MM.1S (cell line): Measurements from ENCODE around the gene REX1BD.

Experiments
- DNase-seq: peaks from one replicate; pipeline ENCODE4 v3.0.0-alpha.2; 2015
- H2AFZ ChIP-seq: fragments of 300-600 bp; sonication (generic); 2 replicates; pipeline ENCODE4 v1.6.0; 2016; ENCODE audit warnings: antibody characterized with exemption, low read length
- H3F3A ChIP-seq: fragments of 300-600 bp; sonication (generic); 2 replicates; pipeline ENCODE4 v1.6.1; 2016; ENCODE audit warnings: mild to moderate bottlenecking, antibody characterized with exemption, low read length, moderate library complexity, mixed read lengths; ENCODE audit not compliant: insufficient read depth
- H3K27ac ChIP-seq: fragments of 300-600 bp; sonication (generic); 2 replicates; pipeline ENCODE4 v1.5.1; 2016; ENCODE audit warnings: mild to moderate bottlenecking, low read length
- H3K27me3 ChIP-seq: fragments of 300-600 bp; sonication (generic); replicated peaks from 2 replicates; pipeline ENCODE4 v1.6.0; 2016; ENCODE audit warnings: low read length; ENCODE audit not compliant: insufficient read depth
- H3K36me3 ChIP-seq: fragments of 300-600 bp; sonication (generic); replicated peaks from 2 replicates; pipeline ENCODE4 v1.6.1; 2016; ENCODE audit warnings: mild to moderate bottlenecking, low read length, mixed read lengths; ENCODE audit not compliant: insufficient read depth
- H3K4me1 ChIP-seq: fragments of 300-600 bp; sonication (generic); 2 replicates; pipeline ENCODE4 v1.6.1; 2016; ENCODE audit warnings: low read length, mixed read lengths
- H3K4me2 ChIP-seq: fragments of 300-600 bp; sonication (generic); 2 replicates; pipeline ENCODE4 v1.6.0; 2016; ENCODE audit warnings: low read depth, low read length
- H3K4me3 ChIP-seq: fragments of 300-600 bp; sonication (generic); 2 replicates; pipeline ENCODE4 v1.5.1; 2016; ENCODE audit warnings: low read length, mixed read lengths
- H3K79me2 ChIP-seq: fragments of 300-600 bp; sonication (generic); 2 replicates; pipeline ENCODE4 v1.6.1; 2016; ENCODE audit warnings: mixed run types, low read length, mixed read lengths
- H3K9ac ChIP-seq: fragments of 300-600 bp; sonication (generic); 2 replicates; pipeline ENCODE4 v1.6.1; 2016; ENCODE audit warnings: low read length, mixed read lengths
- H3K9me2 ChIP-seq: fragments of 300-600 bp; sonication (generic); replicated peaks from 2 replicates; pipeline ENCODE4 v1.6.1; 2016; ENCODE audit warnings: mild to moderate bottlenecking, low read length, mixed read lengths; ENCODE audit not compliant: insufficient read depth
- H3K9me3 ChIP-seq: fragments of 300-600 bp; sonication (generic); replicated peaks from 2 replicates; pipeline ENCODE4 v1.6.1; 2016; ENCODE audit warnings: mild to moderate bottlenecking, low read length, mixed read lengths; ENCODE audit not compliant: insufficient read depth
- H4K20me1 ChIP-seq: fragments of 300-600 bp; sonication (generic); 2 replicates; pipeline ENCODE4 v1.6.1; 2016; ENCODE audit warnings: mild to moderate bottlenecking, low read length, moderate library complexity, mixed read lengths; ENCODE audit not compliant: insufficient read depth
- CTCF ChIP-seq: fragments of 300-600 bp; sonication (generic); IDR thresholded peaks from 2 replicates; pipeline ENCODE4 v1.5.1; 2016; ENCODE audit warnings: antibody characterized with exemption, low read length, mixed read lengths
- EZH2 ChIP-seq: fragments of 300-600 bp; sonication (generic); optimal IDR thresholded peaks from 2 replicates; pipeline ENCODE3; 2017; ENCODE audit warnings: low read depth, mild to moderate bottlenecking, antibody characterized with exemption, low read length, mixed read lengths
- EZH2phosphoT487 ChIP-seq: fragments of 300-600 bp; sonication (generic); IDR thresholded peaks from 2 replicates; pipeline ENCODE4 v1.6.1; 2018; ENCODE audit warnings: antibody characterized with exemption, low read length

The REX1BD gene

GRCh38 chr19:18620311-18620710 lies 31.7 kb downstream of the REX1BD start:
- Histone ChIP-seq H3K9me2 (no peaks in the 10 kb centered on the region), H2AFZ (no peak overlapping the region), H3K4me2 (no peak overlapping the region), H3K79me2 (no peaks in the 10 kb centered on the region), H4K20me1 (no peaks in the 10 kb centered on the region), H3K9ac (no peak overlapping the region), H3K36me3 (no peaks in the 10 kb centered on the region), H3F3A (no peaks in the 10 kb centered on the region), H3K4me1 (no peaks in the 10 kb centered on the region), H3K27me3 (peaks cover 33% of the 10 kb centered on the region), H3K27ac (no peak overlapping the region), H3K4me3 (no peak overlapping the region), H3K9me3 (no peaks in the 10 kb centered on the region)
- DNase-seq, result no peak
- TF ChIP-seq CTCF, result no peak
- TF ChIP-seq EZH2, result no peak
- TF ChIP-seq EZH2phosphoT487, result no peak

GRCh38 chr19:18620902-18621301 lies 32.3 kb downstream of the REX1BD start:
- Histone ChIP-seq H3K9me2 (no peaks in the 10 kb centered on the region), H3F3A (no peaks in the 10 kb centered on the region), H3K4me3 (no peak overlapping the region), H3K36me3 (no peaks in the 10 kb centered on the region), H3K4me1 (no peaks in the 10 kb centered on the region), H3K9ac (no peak overlapping the region), H2AFZ (no peak overlapping the region), H4K20me1 (no peaks in the 10 kb centered on the region), H3K79me2 (no peaks in the 10 kb centered on the region), H3K27ac (no peak overlapping the region), H3K4me2 (no peak overlapping the region), H3K9me3 (no peaks in the 10 kb centered on the region), H3K27me3 (peaks cover 27% of the 10 kb centered on the region)
- DNase-seq, result no peak
- no peak for TF ChIP-seq CTCF
- TF ChIP-seq EZH2, result no peak
- TF ChIP-seq EZH2phosphoT487, result no peak

- H3K4me1 ChIP-seq, result no peaks in the 10 kb centered on the region
- H2AFZ ChIP-seq, result no peak overlapping the region
- no peak for TF ChIP-seq EZH2phosphoT487
- TF ChIP-seq EZH2, result no peak
- no peak for DNase-seq
- H3K27ac ChIP-seq, result no peak overlapping the region
- peaks cover 15% of the 10 kb centered on the region for H3K27me3 ChIP-seq
- H3K79me2 ChIP-seq, result no peaks in the 10 kb centered on the region
- H3K9me3 ChIP-seq, result no peaks in the 10 kb centered on the region
- H3K4me3 ChIP-seq, result no peak overlapping the region
- no peaks in the 10 kb centered on the region for H3K9me2 ChIP-seq
- no peak overlapping the region for H3K4me2 ChIP-seq
- no peak overlapping the region for H3K9ac ChIP-seq
- no peaks in the 10 kb centered on the region for H3K36me3 ChIP-seq
- H4K20me1 ChIP-seq, result no peaks in the 10 kb centered on the region
- H3F3A ChIP-seq, result no peaks in the 10 kb centered on the region
Observed at GRCh38 chr19:18626906-18627305, 38.3 kb downstream of the REX1BD start.

- Histone ChIP-seq H3K36me3 (no peaks in the 10 kb centered on the region), H3K9me2 (no peaks in the 10 kb centered on the region), H3K4me2 (no peak overlapping the region), H2AFZ (no peak overlapping the region), H3K79me2 (no peaks in the 10 kb centered on the region), H3K27me3 (peaks cover 15% of the 10 kb centered on the region), H3K9ac (no peak overlapping the region), H3K9me3 (no peaks in the 10 kb centered on the region), H3F3A (no peaks in the 10 kb centered on the region), H3K4me1 (peaks cover 6% of the 10 kb centered on the region; the same call in 1 of the 2 replicates), H4K20me1 (no peaks in the 10 kb centered on the region), H3K4me3 (no peak overlapping the region), H3K27ac (no peak overlapping the region)
- TF ChIP-seq EZH2, result no peak
- TF ChIP-seq CTCF, result no peak
- TF ChIP-seq EZH2phosphoT487, result no peak
- DNase-seq, result no peak
Observed at GRCh38 chr19:18629166-18630088, 40.8 kb downstream of the REX1BD start.
